IMR-90 (cell line): Measurements from ENCODE around the gene SYNE1. TPM values are rescaled to one million over a fixed set of nuclear protein-coding genes. Genes with fewer than 3 reads are reported as not detected.

Experiments
- ATAC-seq: fragments of 200-7000 bp; cut with Tn5 transposase; 2 replicates; pipeline ENCODE4 v1.9.1; 2020; ENCODE audit warnings: low read depth, mild to moderate bottlenecking, moderate library complexity
- BruUV-seq: library from RNA; stranded (reverse); fragments of 400-500 nt; replicated peaks from 2 replicates; lab custom pipeline; 2021; lab: Mats Ljungman, UMichigan
- CTCF ChIA-PET: fragments of 300-600 bp; formaldehyde crosslinking; extraction: SDS; loops from one replicate; lab custom pipeline; 2021; ENCODE audit warnings: antibody characterized with exemption; lab: Yijun Ruan, JAX
- POLR2A ChIA-PET: fragments of 300-600 bp; sonication (Branson Sonifier 250); formaldehyde crosslinking; loops from one replicate; lab custom pipeline; 2022; ENCODE audit warnings: antibody characterized with exemption; ENCODE audit not compliant: unreplicated experiment; lab: Charles Lee
- DNase-seq: peaks from one replicate; pipeline ENCODE4 v3.0.0; 2013
- H2AFZ ChIP-seq: replicated peaks from 2 replicates; pipeline ENCODE3; 2013; ENCODE audit warnings: low read length, mild to moderate bottlenecking; ENCODE audit not compliant: poor library complexity
- H2AK5ac ChIP-seq: 2 replicates; pipeline ENCODE4 v1.6.1; 2013; ENCODE audit warnings: low read depth, low read length, inconsistent platforms
- H2AK9ac ChIP-seq: replicated peaks from 2 replicates; pipeline ENCODE3; 2013; ENCODE audit warnings: mild to moderate bottlenecking, low read depth, low read length, moderate library complexity; ENCODE audit not compliant: poor library complexity
- H2BK120ac ChIP-seq: 2 replicates; pipeline ENCODE4 v1.6.1; 2013; ENCODE audit warnings: low read depth, low read length, inconsistent platforms
- H2BK15ac ChIP-seq: 3 replicates; pipeline ENCODE4 v1.6.1; 2013; ENCODE audit warnings: low read depth, low read length, inconsistent platforms
- H2BK20ac ChIP-seq: 2 replicates; pipeline ENCODE4 v1.6.1; 2013; ENCODE audit warnings: low read depth, mild to moderate bottlenecking, inconsistent platforms, low read length, moderate library complexity
- H2BK5ac ChIP-seq: 2 replicates; pipeline ENCODE4 v1.6.1; 2013; ENCODE audit warnings: mild to moderate bottlenecking, low read depth, low read length, inconsistent platforms; ENCODE audit not compliant: poor library complexity, severe bottlenecking
- H3K14ac ChIP-seq: replicated peaks from 2 replicates; pipeline ENCODE4 v1.6.1; 2013; ENCODE audit warnings: low read depth, low read length, inconsistent platforms
- H3K18ac ChIP-seq: 2 replicates; pipeline ENCODE4 v1.6.1; 2013; ENCODE audit warnings: low read depth, low read length, control low read depth
- H3K23ac ChIP-seq: 2 replicates; pipeline ENCODE4 v1.6.1; 2013; ENCODE audit warnings: low read depth, low read length, inconsistent platforms
- H3K27ac ChIP-seq: 2 replicates; pipeline ENCODE4 v1.5.1; 2013; ENCODE audit warnings: mild to moderate bottlenecking, control low read depth, low read length; ENCODE audit not compliant: insufficient read depth
- H3K27me3 ChIP-seq: 2 replicates; pipeline ENCODE4 v1.6.1; 2013; ENCODE audit warnings: low read length; ENCODE audit not compliant: control insufficient read depth, insufficient read depth
- H3K36me3 ChIP-seq: 2 replicates; pipeline ENCODE4 v1.6.1; 2013; ENCODE audit warnings: low read length, mixed read lengths; ENCODE audit not compliant: control insufficient read depth, insufficient read depth
- H3K4ac ChIP-seq: 2 replicates; pipeline ENCODE4 v1.6.1; 2013; ENCODE audit warnings: low read depth, low read length, inconsistent platforms
- H3K4me1 ChIP-seq: 2 replicates; pipeline ENCODE4 v1.6.1; 2013; ENCODE audit warnings: low read length, mixed read lengths; ENCODE audit not compliant: control insufficient read depth, insufficient read depth
- H3K4me2 ChIP-seq: 2 replicates; pipeline ENCODE4 v1.6.1; 2013; ENCODE audit warnings: low read depth, mild to moderate bottlenecking, control low read depth, low read length, moderate library complexity
- H3K4me3 ChIP-seq: 2 replicates; pipeline ENCODE4 v1.5.1; 2013; ENCODE audit warnings: low read depth, mild to moderate bottlenecking, control low read depth, low read length, moderate library complexity; ENCODE audit not compliant: insufficient read depth
- H3K56ac ChIP-seq: 2 replicates; pipeline ENCODE4 v1.6.1; 2013; ENCODE audit warnings: low read length, inconsistent platforms; ENCODE audit not compliant: insufficient read depth; ENCODE audit errors: extremely low read depth
- H3K79me1 ChIP-seq, 2 experiments: 2 replicates each; pipeline ENCODE4 v1.6.1; 2013; ENCODE audit warnings: low read length in 2 of 2, inconsistent platforms in 1 of 2, low read depth in 1 of 2
- H3K9ac ChIP-seq: 2 replicates; pipeline ENCODE4 v1.6.1; 2013; ENCODE audit warnings: low read depth, low read length, control low read depth
- H3K9me1 ChIP-seq: 2 replicates; pipeline ENCODE4 v1.6.1; 2013; ENCODE audit warnings: low read length, inconsistent platforms; ENCODE audit not compliant: insufficient read depth
- H3K9me3 ChIP-seq: 2 replicates; pipeline ENCODE4 v1.6.1; 2013; ENCODE audit warnings: low read length; ENCODE audit not compliant: control insufficient read depth, insufficient read depth
- H4K20me1 ChIP-seq: 2 replicates; pipeline ENCODE4 v1.6.1; 2013; ENCODE audit warnings: low read length, inconsistent platforms; ENCODE audit not compliant: insufficient read depth
- H4K5ac ChIP-seq: 2 replicates; pipeline ENCODE4 v1.6.1; 2013; ENCODE audit warnings: mild to moderate bottlenecking, low read depth, low read length, control low read depth
- H4K8ac ChIP-seq, 2 experiments: 2 replicates each; pipeline ENCODE4 v1.6.1; 2013; ENCODE audit warnings: low read depth in 2 of 2, low read length in 2 of 2, control low read depth in 1 of 2, inconsistent platforms in 1 of 2
- H4K91ac ChIP-seq: 2 replicates; pipeline ENCODE4 v1.6.1; 2013; ENCODE audit warnings: low read depth, low read length, inconsistent platforms; ENCODE audit not compliant: insufficient read depth
- BHLHE40 ChIP-seq: fragments of 150-350 bp; IDR thresholded peaks from 2 replicates; pipeline ENCODE4 v1.6.1; 2016; ENCODE audit warnings: mild to moderate bottlenecking, low read depth, low read length
- CEBPB ChIP-seq: IDR thresholded peaks from 2 replicates; pipeline ENCODE4 v1.6.1; 2012; ENCODE audit warnings: low read depth, low read length, improper control_type of control experiment
- CHD1 ChIP-seq: IDR thresholded peaks from 2 replicates; pipeline ENCODE4 v1.6.1; 2012; ENCODE audit warnings: low read depth, low read length, improper control_type of control experiment
- FOS ChIP-seq: fragments of 150-350 bp; IDR thresholded peaks from 2 replicates; pipeline ENCODE4 v1.6.1; 2016; ENCODE audit warnings: low read depth, low read length
- MAFK ChIP-seq: IDR thresholded peaks from 2 replicates; pipeline ENCODE4 v1.6.1; 2012; ENCODE audit warnings: low read depth, low read length, improper control_type of control experiment
- MAZ ChIP-seq: IDR thresholded peaks from 2 replicates; pipeline ENCODE4 v1.6.1; 2012; ENCODE audit warnings: low read depth, mild to moderate bottlenecking, low read length, improper control_type of control experiment, moderate library complexity, borderline replicate concordance
- MXI1 ChIP-seq: IDR thresholded peaks from 2 replicates; pipeline ENCODE4 v1.6.1; 2012; ENCODE audit warnings: low read depth, mild to moderate bottlenecking, low read length, moderate library complexity, borderline replicate concordance
- NFE2L2 ChIP-seq: fragments of 150-350 bp; IDR thresholded peaks from 2 replicates; pipeline ENCODE4 v1.6.1; 2016; ENCODE audit warnings: low read depth, mild to moderate bottlenecking, low read length
- POLR2A ChIP-seq: IDR thresholded peaks from 2 replicates; pipeline ENCODE4 v1.6.1; 2012; ENCODE audit warnings: mild to moderate bottlenecking, low read depth, low read length
- RAD21 ChIP-seq: IDR thresholded peaks from 2 replicates; pipeline ENCODE4 v1.6.1; 2012; ENCODE audit warnings: low read length, improper control_type of control experiment
- RCOR1 ChIP-seq: IDR thresholded peaks from 2 replicates; pipeline ENCODE4 v1.6.1; 2012; ENCODE audit warnings: mild to moderate bottlenecking, low read length, improper control_type of control experiment; ENCODE audit not compliant: insufficient replicate concordance
- RFX5 ChIP-seq: IDR thresholded peaks from 2 replicates; pipeline ENCODE4 v1.8.0; 2012; ENCODE audit warnings: low read depth, mild to moderate bottlenecking, low read length, moderate library complexity
- SMC3 ChIP-seq: fragments of 150-350 bp; IDR thresholded peaks from 2 replicates; pipeline ENCODE4 v1.6.1; 2016; ENCODE audit warnings: low read depth, mild to moderate bottlenecking, antibody characterized with exemption, low read length, moderate library complexity
- WGBS, 2 experiments: methylation state at CpG; one replicate each; pipeline versions ENCODE4 v1.1.5 to v1.1.7; 2013; ENCODE audit warnings: missing lambda C conversion rate in 2 of 2; ENCODE audit not compliant: insufficient read length in 1 of 2; ENCODE audit errors: extremely low coverage in 2 of 2; 5-methylcytosine and 5-hydroxymethylcytosine counted together
- dilution Hi-C: fragments of 300-500 bp; cut with HindIII; formaldehyde crosslinking; loops from one replicate; pipeline ENCODE4 v1.14.3; 2018; ENCODE audit warnings: low sequenced_read_pairs; ENCODE audit not compliant: unreplicated experiment
- in situ Hi-C: fragments of 300-500 bp; cut with MboI; formaldehyde crosslinking; loops from 3 replicates; pipeline ENCODE4 v1.14.3; 2019; ENCODE audit warnings: low sequenced_read_pairs, inconsistent platforms, mixed read lengths
- intact Hi-C: fragments of 100-400 bp; cut with micrococcal nuclease; formaldehyde crosslinking; loops from 2 replicates; pipeline ENCODE4 v1.10.0; 2022
- polyA plus RNA-seq, 3 experiments: library from polyadenylated mRNA; depleted of rRNA; stranded (reverse); fragments of >200 nt; gene quantifications; 2 replicates each; pipeline ENCODE4 v1.2.3, GENCODE V29; 2012; ENCODE audit warnings: low replicate concordance in 1 of 3
- total RNA-seq: library from RNA; depleted of rRNA; stranded (reverse); fragments of >200 nt; gene quantifications from 2 replicates; pipeline ENCODE4 v1.2.3, GENCODE V29; 2012
- TF ChIP-seq, protein P1 (sequence below): fragments of 150-350 bp; IDR thresholded peaks from 2 replicates; pipeline ENCODE4 v1.6.1; 2016; ENCODE audit warnings: low read depth, mild to moderate bottlenecking, low read length, moderate library complexity, borderline replicate concordance
- TF ChIP-seq, protein P2 (sequence below): conservative IDR thresholded peaks from 2 replicates; pipeline ENCODE4 v1.5.1; 2012; ENCODE audit warnings: mild to moderate bottlenecking, low read depth, low read length, improper control_type of control experiment
- TF ChIP-seq, protein P3 (sequence below): fragments of 150-350 bp; IDR thresholded peaks from 2 replicates; pipeline ENCODE4 v1.6.1; 2017; ENCODE audit warnings: mild to moderate bottlenecking, antibody characterized with exemption, low read length, low read depth

SYNE1 gene
- total and polyA plus RNA-seq, 2 of the 4 experiments (the other 2 are of a cell fraction), result 34.1 to 159 TPM

DNA sequence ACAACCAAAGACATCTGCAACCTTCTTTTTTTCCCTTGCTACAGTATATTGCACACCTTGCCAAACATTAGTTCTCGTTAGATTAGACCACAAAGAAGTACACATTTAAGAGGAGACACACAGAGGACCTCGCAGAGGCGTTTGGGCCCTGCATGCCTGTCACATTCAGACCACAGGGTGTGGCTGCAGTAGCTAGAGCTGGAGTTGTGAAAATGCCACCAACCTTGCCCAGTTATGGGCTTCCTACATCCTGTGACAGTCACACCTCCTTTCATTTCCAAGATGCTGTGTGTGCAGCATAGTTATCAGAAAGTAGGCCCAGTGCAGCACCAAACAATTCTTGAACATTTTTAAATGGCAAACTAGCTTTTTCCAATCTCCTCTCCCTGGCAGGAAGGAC, 2.4 kb downstream of the SYNE1 start:
- no peak overlapping the region for H3K18ac ChIP-seq
- no peak overlapping the region for H2BK5ac ChIP-seq
- no TSS peak for BruUV-seq
- no peaks in the 10 kb centered on the region for H3K36me3 ChIP-seq
- H4K91ac ChIP-seq, result no peak overlapping the region
- H3K9me3 ChIP-seq, result no peaks in the 10 kb centered on the region
- no peak overlapping the region for H2AK5ac ChIP-seq
- H4K8ac ChIP-seq, result no peak overlapping the region
- no peak overlapping the region for H4K5ac ChIP-seq
- in situ Hi-C loops (no loop called here), dilution Hi-C loops (no loop called here), intact Hi-C loops (loop anchor here (5.0 kb wide), 1 partner anchor 68 kb away; no protein-coding TSS in a partner anchor)
- H3K27ac ChIP-seq, result no peak overlapping the region
- no peak overlapping the region for H2AK9ac ChIP-seq
- WGBS, 2 experiments, result no CpG with 5 or more reads among the region's 3 CpGs
- H3K23ac ChIP-seq, result no peak overlapping the region
- no peak overlapping the region; the same call in 1 of the 2 replicates for H3K4ac ChIP-seq
- H3K14ac ChIP-seq, result no peak overlapping the region
- peaks cover 6% of the 10 kb centered on the region for H3K4me1 ChIP-seq
- H2BK20ac ChIP-seq, result no peak overlapping the region
- H3K9me1 ChIP-seq, result no peaks in the 10 kb centered on the region; the same call in 1 of the 2 replicates
- H3K56ac ChIP-seq, result no peak overlapping the region
- ChIA-PET POLR2A (no interaction called here), CTCF (interaction anchor here (0.7 kb wide), 1 partner anchor 38 kb away, joined by 3 read pairs; no protein-coding TSS in a partner anchor)
- H3K4me3 ChIP-seq, result no peak overlapping the region
- no peak overlapping the region for H2AFZ ChIP-seq
- no peak overlapping the region for H2BK15ac ChIP-seq
- DNase-seq, result no peak
- H3K79me1 ChIP-seq, result peaks cover 17 to 18% of the 10 kb centered on the region in 2 experiments
- no peaks in the 10 kb centered on the region for H3K27me3 ChIP-seq
- no peak overlapping the region for H2BK120ac ChIP-seq
- no peaks in the 10 kb centered on the region for H4K20me1 ChIP-seq
- no peak for TF ChIP-seq SMC3
- TF ChIP-seq, protein P1, sequence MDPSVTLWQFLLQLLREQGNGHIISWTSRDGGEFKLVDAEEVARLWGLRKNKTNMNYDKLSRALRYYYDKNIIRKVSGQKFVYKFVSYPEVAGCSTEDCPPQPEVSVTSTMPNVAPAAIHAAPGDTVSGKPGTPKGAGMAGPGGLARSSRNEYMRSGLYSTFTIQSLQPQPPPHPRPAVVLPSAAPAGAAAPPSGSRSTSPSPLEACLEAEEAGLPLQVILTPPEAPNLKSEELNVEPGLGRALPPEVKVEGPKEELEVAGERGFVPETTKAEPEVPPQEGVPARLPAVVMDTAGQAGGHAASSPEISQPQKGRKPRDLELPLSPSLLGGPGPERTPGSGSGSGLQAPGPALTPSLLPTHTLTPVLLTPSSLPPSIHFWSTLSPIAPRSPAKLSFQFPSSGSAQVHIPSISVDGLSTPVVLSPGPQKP, result no peak
- TF ChIP-seq BHLHE40, result no peak
- no peak for TF ChIP-seq POLR2A
- no peak for TF ChIP-seq CHD1
- no peak for TF ChIP-seq RFX5
- no peak for TF ChIP-seq CEBPB
- TF ChIP-seq MXI1, result no peak
- TF ChIP-seq MAFK, result no peak
- TF ChIP-seq MAZ, result no peak
- no peak for TF ChIP-seq RCOR1
- no peak for TF ChIP-seq NFE2L2
- no peak for TF ChIP-seq FOS
- no peak for TF ChIP-seq RAD21
- TF ChIP-seq, protein P2, sequence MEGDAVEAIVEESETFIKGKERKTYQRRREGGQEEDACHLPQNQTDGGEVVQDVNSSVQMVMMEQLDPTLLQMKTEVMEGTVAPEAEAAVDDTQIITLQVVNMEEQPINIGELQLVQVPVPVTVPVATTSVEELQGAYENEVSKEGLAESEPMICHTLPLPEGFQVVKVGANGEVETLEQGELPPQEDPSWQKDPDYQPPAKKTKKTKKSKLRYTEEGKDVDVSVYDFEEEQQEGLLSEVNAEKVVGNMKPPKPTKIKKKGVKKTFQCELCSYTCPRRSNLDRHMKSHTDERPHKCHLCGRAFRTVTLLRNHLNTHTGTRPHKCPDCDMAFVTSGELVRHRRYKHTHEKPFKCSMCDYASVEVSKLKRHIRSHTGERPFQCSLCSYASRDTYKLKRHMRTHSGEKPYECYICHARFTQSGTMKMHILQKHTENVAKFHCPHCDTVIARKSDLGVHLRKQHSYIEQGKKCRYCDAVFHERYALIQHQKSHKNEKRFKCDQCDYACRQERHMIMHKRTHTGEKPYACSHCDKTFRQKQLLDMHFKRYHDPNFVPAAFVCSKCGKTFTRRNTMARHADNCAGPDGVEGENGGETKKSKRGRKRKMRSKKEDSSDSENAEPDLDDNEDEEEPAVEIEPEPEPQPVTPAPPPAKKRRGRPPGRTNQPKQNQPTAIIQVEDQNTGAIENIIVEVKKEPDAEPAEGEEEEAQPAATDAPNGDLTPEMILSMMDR, result no peak
- TF ChIP-seq, protein P3, sequence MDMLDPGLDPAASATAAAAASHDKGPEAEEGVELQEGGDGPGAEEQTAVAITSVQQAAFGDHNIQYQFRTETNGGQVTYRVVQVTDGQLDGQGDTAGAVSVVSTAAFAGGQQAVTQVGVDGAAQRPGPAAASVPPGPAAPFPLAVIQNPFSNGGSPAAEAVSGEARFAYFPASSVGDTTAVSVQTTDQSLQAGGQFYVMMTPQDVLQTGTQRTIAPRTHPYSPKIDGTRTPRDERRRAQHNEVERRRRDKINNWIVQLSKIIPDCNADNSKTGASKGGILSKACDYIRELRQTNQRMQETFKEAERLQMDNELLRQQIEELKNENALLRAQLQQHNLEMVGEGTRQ, result no peak
- no peak for ATAC-seq
- peak overlapping the region; percentile 52; the same call in 1 of the 2 replicates for H3K4me2 ChIP-seq
- no peak overlapping the region for H3K9ac ChIP-seq
